ENCODE measurements around the gene DLX4.

GRCh38 chr17:49977463-49978389 lies 8.7 kb downstream of the DLX4 start:
- TF ChIP-seq EZH2 (IDR thresholded peaks at IDR 0.05): no peak
- no peak for TF ChIP-seq POLR2AphosphoS5 (IDR thresholded peaks at IDR 0.05; ENCODE audit: borderline replicate concordance, low read depth, low read length)
